Stimulated activated CD4-positive, alpha-beta T cell treated with anti-CD3 and anti-CD28 coated beads, Interleukin-4, amount 100 ng/mL, for 24 hours (primary cell): ENCODE results near the gene ROMO1.
"Not testable (repeated sequence)": the region's sequence is repeated elsewhere in the genome, so short reads cannot be mapped to it uniquely, and the experiment has no call there.

ENCODE experiments used
- DNase-seq: peaks from one replicate; pipeline ENCODE4 v3.0.0-alpha.2; 2020

Gene ROMO1

GRCh38 chr20:35711588-35712209, 12.5 kb downstream of the ROMO1 start:
- no peak for DNase-seq

GRCh38 chr20:35713120-35713519, 13.9 kb downstream of the ROMO1 start:
- DNase-seq, result not testable (repeated sequence)

GRCh38 chr20:35714127-35714526, 14.9 kb downstream of the ROMO1 start:
- no peak for DNase-seq

GRCh38 chr20:35715652-35716051, 16.4 kb downstream of the ROMO1 start:
- DNase-seq, result no peak

- DNase-seq, result no peak
Measured at GRCh38 chr20:35716330-35716729, 17.1 kb downstream of the ROMO1 start.

GRCh38 chr20:35718321-35718720, 19.1 kb downstream of the ROMO1 start:
- DNase-seq, result not testable (repeated sequence)

- DNase-seq, result no peak
Measured at GRCh38 chr20:35718972-35719635, 19.9 kb downstream of the ROMO1 start.

- no peak for DNase-seq
Measured at GRCh38 chr20:35719717-35720116, 20.5 kb downstream of the ROMO1 start.

- no peak for DNase-seq
Measured at GRCh38 chr20:35720165-35721123, 21.2 kb downstream of the ROMO1 start.

GRCh38 chr20:35721219-35721618, 22.0 kb downstream of the ROMO1 start:
- no peak for DNase-seq

GRCh38 chr20:35721621-35722020, 22.4 kb downstream of the ROMO1 start:
- no peak for DNase-seq

- DNase-seq, result not testable (repeated sequence)
Measured at GRCh38 chr20:35723275-35723639, 24.1 kb downstream of the ROMO1 start.

- not testable (repeated sequence) for DNase-seq
Measured at GRCh38 chr20:35723652-35724320, 24.6 kb downstream of the ROMO1 start.

GRCh38 chr20:35724321-35725230, 25.4 kb downstream of the ROMO1 start:
- DNase-seq, result no peak

GRCh38 chr20:35726842-35727711, 27.9 kb downstream of the ROMO1 start:
- DNase-seq, result no peak

- DNase-seq, result no peak
Measured at GRCh38 chr20:35729283-35729807, 30.1 kb downstream of the ROMO1 start.

GRCh38 chr20:35729836-35730582, 30.8 kb downstream of the ROMO1 start:
- no peak for DNase-seq

- no peak for DNase-seq
Measured at GRCh38 chr20:35730583-35731468, 31.6 kb downstream of the ROMO1 start.

GRCh38 chr20:35731469-35731788, 32.2 kb downstream of the ROMO1 start:
- DNase-seq, result no peak
